NCI-H2081 treated with DMSO at 0.1 percent for 48 hours (cell line): Measurements from ENCODE around the gene SATB2.

ENCODE experiments used
- DNase-seq: peaks from one replicate; lab custom pipeline; 2025; lab: John Stamatoyannopoulos, UW

The SATB2 gene

GRCh38 chr2:199405241-199405640 is 52.5 kb downstream of the SATB2 start:
- DNase-seq, result no peak

- DNase-seq, result no peak
Measured at GRCh38 chr2:199404841-199405240, 52.9 kb downstream of the SATB2 start.

- no peak for DNase-seq
Measured at GRCh38 chr2:199395311-199395710, 62.4 kb downstream of the SATB2 start.

GRCh38 chr2:199392363-199392762 is 65.4 kb downstream of the SATB2 start:
- DNase-seq, result no peak

- no peak for DNase-seq
Measured at GRCh38 chr2:199388728-199389268, 68.9 kb downstream of the SATB2 start.

GRCh38 chr2:199384043-199384442 is 73.7 kb downstream of the SATB2 start:
- no peak for DNase-seq

- DNase-seq, result no peak
Measured at GRCh38 chr2:199383021-199383420, 74.7 kb downstream of the SATB2 start.

GRCh38 chr2:199382091-199382490 is 75.6 kb downstream of the SATB2 start:
- no peak for DNase-seq

GRCh38 chr2:199381531-199381930 is 76.2 kb downstream of the SATB2 start:
- no peak for DNase-seq

GRCh38 chr2:199378948-199379650 is 78.6 kb downstream of the SATB2 start:
- DNase-seq, result no peak

GRCh38 chr2:199370150-199370780 is 87.5 kb downstream of the SATB2 start:
- no peak for DNase-seq

- no peak for DNase-seq
Measured at GRCh38 chr2:199366406-199366805, 91.3 kb downstream of the SATB2 start.

- no peak for DNase-seq
Measured at GRCh38 chr2:199364153-199364552, 93.6 kb downstream of the SATB2 start.

GRCh38 chr2:199356412-199356811 is 101.3 kb downstream of the SATB2 start:
- DNase-seq, result no peak

- DNase-seq, result no peak
Measured at GRCh38 chr2:199348871-199349270, 108.9 kb downstream of the SATB2 start.

- DNase-seq, result no peak
Measured at GRCh38 chr2:199344012-199344411, 113.7 kb downstream of the SATB2 start.

- no peak for DNase-seq
Measured at GRCh38 chr2:199342334-199342733, 115.4 kb downstream of the SATB2 start.

- no peak for DNase-seq
Measured at GRCh38 chr2:199341123-199341522, 116.6 kb downstream of the SATB2 start.

GRCh38 chr2:199339891-199340605 is 117.7 kb downstream of the SATB2 start:
- DNase-seq, result no peak

- DNase-seq, result no peak
Measured at GRCh38 chr2:199336546-199336945, 121.2 kb downstream of the SATB2 start.

- DNase-seq, result no peak
Measured at GRCh38 chr2:199335502-199335901, 122.2 kb downstream of the SATB2 start.

- no peak for DNase-seq
Measured at GRCh38 chr2:199329466-199329865, 128.3 kb downstream of the SATB2 start.

GRCh38 chr2:199329031-199329430 is 128.7 kb downstream of the SATB2 start:
- no peak for DNase-seq
